NT2/D1 (cell line): Measurements from ENCODE around the gene MEAF6.

Experiments
- SUZ12 ChIP-seq: IDR thresholded peaks from 2 replicates; pipeline ENCODE4 v1.6.1; 2011; ENCODE audit not compliant: insufficient read length, insufficient read depth; ENCODE audit errors: extremely low read depth
- YY1 ChIP-seq: IDR thresholded peaks from 2 replicates; pipeline ENCODE4 v1.6.1; 2011; ENCODE audit not compliant: insufficient read length, insufficient read depth

DNA sequence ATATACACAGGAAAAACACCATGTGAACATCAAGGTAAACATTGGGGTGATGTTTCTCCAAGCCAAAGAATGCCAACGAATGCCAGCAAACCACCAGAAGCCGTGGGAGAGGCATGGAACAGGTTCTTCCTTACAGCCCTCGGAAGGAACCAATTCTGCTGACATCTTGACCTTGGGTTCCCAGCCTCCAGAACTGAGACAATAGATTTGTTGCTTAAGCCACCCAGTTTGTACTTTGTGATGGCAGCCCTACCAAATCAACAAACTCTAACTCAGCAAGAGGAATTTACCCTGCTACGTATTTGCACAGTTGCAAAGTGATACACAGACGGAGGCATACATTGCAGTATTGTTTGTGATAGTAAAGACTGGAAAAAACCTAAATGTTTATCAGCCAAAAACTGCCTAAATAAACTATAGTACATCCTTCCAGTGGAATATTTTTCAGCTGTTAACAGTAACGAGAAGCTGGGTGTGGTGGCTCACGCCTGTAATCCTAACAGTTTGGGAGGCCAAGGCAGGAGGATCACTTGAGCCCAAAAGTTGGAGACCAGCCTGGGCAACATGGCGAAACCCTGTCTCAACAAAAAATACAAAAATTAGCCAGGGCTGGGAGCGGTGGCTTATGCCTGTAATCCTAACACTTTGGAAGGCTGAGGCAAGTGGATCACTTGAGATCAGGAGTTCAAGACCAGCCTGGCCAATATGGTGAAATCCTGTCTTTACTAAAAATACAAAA, 52.7 kb downstream of the MEAF6 start:
- TF ChIP-seq YY1 (no peak), SUZ12 (no peak)
